NK-92 treated with Interleukin-12 subunit alpha and Interleukin-12 subunit beta, amount 100 ng/mL, for 24 hours (cell line): ENCODE data around the gene HBM.
"Not testable (repeated sequence)": the region's sequence is repeated elsewhere in the genome, so short reads cannot be mapped to it uniquely, and the experiment has no call there.

ENCODE experiments used
- DNase-seq: peaks from one replicate; lab custom pipeline; 2025; lab: John Stamatoyannopoulos, UW

The HBM gene

GRCh38 chr16:165539-166374, at the start of gene HBM:
TSS of gene HBM (plus strand) at chr16:165978. CDS start at chr16:165998, 20 bp downstream.
- no peak for DNase-seq

GRCh38 chr16:116015-116414, 49.8 kb upstream of the HBM start:
- no peak for DNase-seq

- DNase-seq: peak; percentile 28
Measured at GRCh38 chr16:117379-118365, 48.1 kb upstream of the HBM start.

- DNase-seq: no peak
Measured at GRCh38 chr16:118857-119256, 46.9 kb upstream of the HBM start.

- DNase-seq: no peak
Measured at GRCh38 chr16:119295-119694, 46.5 kb upstream of the HBM start.

GRCh38 chr16:119835-120491, 45.8 kb upstream of the HBM start:
- DNase-seq: no peak

GRCh38 chr16:120756-121155, 45.0 kb upstream of the HBM start:
- DNase-seq: no peak

GRCh38 chr16:122361-122760, 43.4 kb upstream of the HBM start:
- no peak for DNase-seq

- not testable (repeated sequence) for DNase-seq
Measured at GRCh38 chr16:123558-124350, 42.0 kb upstream of the HBM start.

GRCh38 chr16:125011-125410, 40.8 kb upstream of the HBM start:
- DNase-seq: no peak

- DNase-seq: no peak
Measured at GRCh38 chr16:129075-129474, 36.7 kb upstream of the HBM start.

- no peak for DNase-seq
Measured at GRCh38 chr16:130533-131173, 35.1 kb upstream of the HBM start.

- DNase-seq: no peak
Measured at GRCh38 chr16:132120-132519, 33.7 kb upstream of the HBM start.

- DNase-seq: no peak
Measured at GRCh38 chr16:133716-134115, 32.1 kb upstream of the HBM start.

GRCh38 chr16:138049-138417, 27.7 kb upstream of the HBM start:
- peak; percentile 49 for DNase-seq

GRCh38 chr16:140175-140857, 25.5 kb upstream of the HBM start:
- no peak for DNase-seq

GRCh38 chr16:142405-142967, 23.3 kb upstream of the HBM start:
- no peak for DNase-seq

- DNase-seq: no peak
Measured at GRCh38 chr16:143047-143446, 22.7 kb upstream of the HBM start.

- no peak for DNase-seq
Measured at GRCh38 chr16:143456-143855, 22.3 kb upstream of the HBM start.

GRCh38 chr16:144797-145252, 21.0 kb upstream of the HBM start:
- DNase-seq: no peak
